ENCODE results near the gene ZDHHC13.
A peak's percentile ranks its signal among the peaks of the same experiment; 100 is the strongest.
"Not testable (repeated sequence)": the region's sequence is repeated elsewhere in the genome, so short reads cannot be mapped to it uniquely, and the experiment has no call there.

Gene ZDHHC13

DNA sequence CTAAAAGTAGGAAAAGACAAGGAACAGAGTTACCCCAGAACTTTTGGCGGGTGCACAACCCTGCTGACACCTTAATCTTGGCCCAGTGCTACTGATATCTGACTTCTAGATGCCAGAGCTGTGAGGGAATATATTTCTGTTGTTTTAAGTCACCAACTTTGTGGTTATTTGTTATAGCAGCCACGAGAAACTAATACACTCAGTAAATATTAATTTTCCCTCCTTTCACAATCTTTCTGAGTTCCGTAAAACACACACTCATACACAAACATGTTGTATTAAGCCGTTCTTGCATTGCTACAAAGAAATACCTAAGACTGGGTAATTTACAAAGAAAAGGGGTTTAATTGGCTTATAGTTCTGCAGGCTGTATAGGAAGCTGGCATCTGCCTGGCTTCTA, 16.1 kb upstream of the ZDHHC13 start:
- no peak for DNase-seq (ENCODE audit: low spot score)

- no peak for DNase-seq (ENCODE audit: low spot score)
Measured at GRCh38 chr11:19101796-19102520, 15.0 kb upstream of the ZDHHC13 start.

- no peak for DNase-seq (ENCODE audit: low spot score)
Measured at GRCh38 chr11:19102521-19102900, 14.5 kb upstream of the ZDHHC13 start.

GRCh38 chr11:19105011-19105410, 12.0 kb upstream of the ZDHHC13 start:
- no peak for DNase-seq (ENCODE audit: low spot score)

DNA sequence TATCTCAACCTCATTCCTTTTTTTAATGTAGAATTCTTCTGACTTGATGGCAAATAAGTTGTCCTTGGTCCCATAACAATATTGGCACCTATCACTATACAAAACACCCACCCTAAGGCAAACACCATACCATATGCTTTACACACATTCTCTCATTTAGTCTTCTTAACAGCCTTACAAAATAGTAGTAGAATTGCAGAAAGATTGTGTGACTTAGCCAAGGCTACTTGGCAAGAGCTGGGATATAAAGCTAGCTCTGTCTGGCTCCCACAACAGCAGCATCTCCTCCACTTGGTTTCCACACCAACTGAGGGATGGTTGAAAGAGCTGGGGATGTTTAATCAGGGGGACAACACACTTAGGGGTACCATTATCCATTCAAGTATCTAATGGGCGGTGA, 9.8 kb upstream of the ZDHHC13 start:
- DNase-seq (ENCODE audit: low spot score), result no peak

DNA sequence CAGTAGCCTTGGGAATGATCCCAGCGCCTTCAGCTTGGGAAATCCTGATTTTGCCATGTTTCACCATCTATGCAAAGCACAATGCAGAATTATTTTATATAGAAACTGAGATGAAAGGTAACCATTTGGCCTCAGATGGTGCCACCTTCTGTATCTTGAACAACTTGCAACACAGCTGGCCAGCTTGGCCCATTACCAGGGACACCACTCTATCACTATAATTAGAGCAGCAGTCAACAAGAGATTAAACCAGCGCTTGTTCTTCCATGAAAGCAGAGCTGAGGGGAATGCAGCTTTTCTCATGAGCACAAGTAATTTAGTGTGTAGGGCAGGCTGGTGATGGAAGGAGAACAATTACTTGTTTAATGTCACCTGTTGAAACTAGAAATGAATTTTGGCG, 6.7 kb upstream of the ZDHHC13 start:
- DNase-seq (ENCODE audit: low spot score), result no peak

DNA sequence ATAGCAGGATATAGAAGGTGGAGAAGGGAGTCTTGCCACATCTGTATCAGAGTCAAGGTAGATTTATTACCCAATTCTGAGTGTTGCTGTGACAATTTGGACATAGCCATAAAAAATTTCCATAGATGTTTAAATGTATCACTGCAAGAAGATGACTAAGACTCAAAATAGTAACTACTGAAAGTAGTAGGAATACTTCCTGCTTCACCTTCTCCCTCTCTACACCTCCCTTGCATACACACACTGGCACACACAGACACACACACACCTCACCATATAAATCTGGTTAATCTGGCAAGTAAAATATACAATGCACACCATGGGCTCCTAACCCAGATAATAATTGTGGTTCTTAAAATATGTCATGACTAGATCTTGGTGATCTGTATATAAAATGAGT, 5.2 kb upstream of the ZDHHC13 start:
- no peak for DNase-seq (ENCODE audit: low spot score)

DNA sequence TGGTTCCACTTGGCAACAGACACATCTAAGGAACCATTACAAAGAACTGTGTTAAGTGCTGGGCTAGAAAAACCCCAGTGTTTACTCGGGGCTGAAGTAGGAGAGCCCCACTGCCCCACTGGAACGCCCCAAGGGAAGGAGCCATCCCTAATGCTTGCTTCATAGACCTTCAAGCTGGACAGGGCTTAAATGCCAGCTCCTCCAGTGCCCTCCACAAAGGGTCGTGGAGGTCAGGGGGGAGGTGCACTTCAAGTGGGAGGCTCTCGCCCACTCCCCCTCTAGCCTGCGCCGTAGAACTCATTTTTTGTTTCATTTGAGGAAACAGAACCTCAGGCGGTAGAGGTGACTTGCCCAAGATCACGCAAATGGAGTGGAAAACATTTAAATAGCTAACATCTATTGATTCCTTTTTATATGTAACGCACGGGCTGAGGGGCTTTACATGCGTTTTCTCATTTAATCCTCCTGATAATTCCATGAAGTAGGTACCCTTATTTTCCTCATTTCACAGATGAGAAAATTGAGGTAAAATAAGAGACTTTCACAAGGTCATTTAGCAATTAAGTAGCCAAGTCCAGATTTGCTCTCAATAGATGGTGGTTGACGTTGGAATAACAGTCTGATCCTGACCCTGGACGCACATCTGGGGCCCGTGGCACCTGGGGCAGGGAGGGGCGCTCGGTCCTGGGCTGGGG, 545 bp upstream of the ZDHHC13 start:
- no peak for DNase-seq (ENCODE audit: low spot score)

DNA sequence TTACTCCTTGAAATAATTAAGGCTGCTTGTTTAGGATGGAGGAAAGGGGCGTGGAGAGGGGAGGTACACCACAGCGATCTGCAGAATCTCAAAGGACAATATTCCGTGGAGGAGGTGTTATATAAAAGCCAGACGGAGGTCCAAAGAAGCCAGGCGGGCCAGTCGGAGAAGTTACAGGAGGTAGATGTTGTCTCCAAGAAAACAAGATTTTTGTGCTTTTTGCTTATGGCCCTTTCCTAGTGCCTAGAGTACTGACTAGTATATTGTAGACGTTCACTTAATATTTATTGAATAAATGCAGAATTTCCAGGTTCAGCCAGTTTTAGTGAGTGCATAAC, 761 bp downstream of the ZDHHC13 start:
- no peak for DNase-seq (ENCODE audit: low spot score)

DNA sequence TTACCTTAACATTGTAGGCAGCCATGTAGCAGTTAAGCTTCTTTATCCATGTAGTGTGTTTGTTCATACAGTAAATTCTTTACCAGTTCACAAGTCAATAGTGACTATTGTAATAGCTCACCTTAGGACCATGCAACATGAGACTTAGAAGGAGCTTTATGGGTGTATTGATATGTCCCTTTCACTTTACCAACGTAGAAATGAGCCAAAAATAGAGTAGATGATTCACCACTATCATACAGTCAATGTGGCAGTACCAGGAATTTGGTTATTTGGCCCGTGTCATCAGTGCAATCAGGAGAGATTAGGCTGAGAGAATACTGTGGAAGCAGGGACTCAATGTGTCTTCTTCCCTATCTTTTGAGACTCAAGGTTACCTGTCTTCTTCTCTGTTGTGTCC, 4.7 kb downstream of the ZDHHC13 start:
- no peak for DNase-seq (ENCODE audit: low spot score)

DNA sequence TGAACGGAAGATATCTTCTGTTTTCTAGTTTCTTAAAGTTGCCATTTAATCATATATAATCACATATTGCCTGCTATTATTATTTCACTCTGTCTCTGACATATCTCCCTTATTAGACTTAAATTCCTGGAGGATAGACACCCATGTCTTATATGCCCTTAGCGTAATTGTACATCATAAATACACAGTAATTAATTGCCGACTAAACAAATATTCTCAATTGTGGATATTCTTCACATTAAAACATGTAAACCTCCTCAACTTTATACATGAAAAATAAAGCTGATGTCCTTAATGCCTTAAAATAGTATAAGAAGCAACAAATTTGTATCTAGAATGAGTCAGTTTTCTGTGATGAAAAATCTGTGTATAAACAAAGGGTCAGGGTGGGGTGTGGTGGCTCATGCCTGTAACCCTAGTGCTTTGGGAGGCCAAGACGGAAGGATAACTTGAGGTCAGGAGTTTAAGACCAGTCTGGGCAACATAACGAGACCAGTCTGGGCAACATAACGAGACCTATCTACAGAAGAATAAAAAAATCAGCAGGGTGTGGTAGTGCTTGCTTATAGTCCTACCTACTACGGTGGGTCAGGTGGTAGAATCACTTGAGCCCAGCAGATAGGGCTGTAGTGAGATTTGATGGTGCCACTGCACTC, 6.1 kb downstream of the ZDHHC13 start:
- DNase-seq (ENCODE audit: low spot score), result no peak

GRCh38 chr11:19126562-19127325, 9.8 kb downstream of the ZDHHC13 start:
- not testable (repeated sequence) for DNase-seq (ENCODE audit: low spot score)

- DNase-seq (ENCODE audit: low spot score), result no peak
Measured at GRCh38 chr11:19134004-19134403, 17.0 kb downstream of the ZDHHC13 start.

DNA sequence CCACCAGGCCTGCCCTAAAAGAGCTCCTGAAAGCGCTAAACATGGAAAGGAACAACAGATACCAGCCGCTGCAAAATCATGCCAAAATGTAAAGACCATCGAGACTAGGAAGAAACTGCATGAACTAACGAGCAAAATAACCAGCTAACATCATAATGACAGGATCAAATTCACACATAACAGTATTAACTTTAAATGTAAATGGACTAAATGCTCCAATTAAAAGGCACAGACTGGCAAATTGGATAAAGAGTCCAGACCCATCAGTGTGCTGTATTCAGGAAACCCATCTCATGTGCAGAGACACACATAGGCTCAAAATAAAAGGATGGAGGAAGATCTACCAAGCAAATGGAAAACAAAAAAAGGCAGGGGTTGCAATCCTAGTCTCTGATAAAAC, 19.9 kb downstream of the ZDHHC13 start:
- not testable (repeated sequence) for DNase-seq (ENCODE audit: low spot score)

DNA sequence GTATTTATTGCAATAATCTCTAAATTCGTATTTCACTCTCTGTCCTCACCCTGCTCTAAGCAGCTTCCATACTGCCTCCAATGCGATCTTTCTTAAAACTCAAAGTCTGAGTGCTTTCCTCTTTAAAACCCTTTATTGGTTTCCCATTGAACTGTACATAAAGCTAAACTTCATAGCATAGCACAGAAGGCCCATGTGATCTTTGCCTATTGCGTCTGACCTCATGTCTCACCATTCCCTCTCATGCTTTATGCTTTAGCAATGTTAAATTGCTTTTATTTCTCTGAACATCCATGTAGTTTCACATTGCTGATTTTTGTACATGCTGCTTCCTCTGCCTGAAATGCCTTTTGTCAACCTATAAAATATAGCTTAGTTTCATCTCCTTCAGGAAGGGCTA, 28.4 kb downstream of the ZDHHC13 start:
- DNase-seq (ENCODE audit: low spot score), result no peak

DNA sequence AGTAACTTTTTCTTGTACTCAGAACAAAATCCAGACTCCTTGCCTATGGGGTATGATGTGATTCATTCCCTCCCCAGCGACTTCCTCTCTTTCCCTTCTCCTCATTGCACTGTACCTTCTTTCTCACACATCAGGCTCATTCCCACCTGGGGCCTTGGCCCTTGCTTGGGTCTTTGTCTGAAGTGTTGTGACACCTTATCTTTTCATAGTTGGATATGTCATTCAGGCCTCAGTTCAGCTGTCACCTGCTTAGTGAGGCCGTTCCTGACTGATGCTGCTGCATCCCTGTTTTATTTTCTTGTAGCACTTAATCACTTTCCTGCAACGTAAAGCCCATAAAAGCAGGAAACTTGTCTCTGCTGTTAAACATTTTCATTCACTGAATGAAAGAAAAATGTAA, 39.9 kb downstream of the ZDHHC13 start:
- DNase-seq (ENCODE audit: low spot score), result no peak

DNA sequence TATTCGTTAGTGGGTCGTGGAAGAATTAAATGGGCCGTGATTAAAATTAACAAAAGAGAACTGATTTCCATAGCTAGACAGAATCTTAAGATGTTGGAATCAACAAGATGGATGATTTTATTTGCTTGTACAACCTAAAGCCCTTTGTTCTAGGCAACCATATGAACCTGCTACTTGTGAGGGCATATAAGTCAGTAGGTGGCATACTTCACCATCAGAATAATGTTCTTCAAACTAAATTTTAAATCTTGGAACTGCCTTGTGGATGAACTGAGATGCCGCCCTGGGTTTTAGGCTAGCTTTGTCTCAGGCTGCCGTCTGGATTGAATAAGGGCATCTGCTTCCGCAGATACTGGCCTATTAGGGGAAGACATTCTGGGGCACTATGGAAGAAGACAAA, 43.9 kb downstream of the ZDHHC13 start:
- no peak for DNase-seq (ENCODE audit: low spot score)

- DNase-seq (ENCODE audit: low spot score), result no peak
Measured at GRCh38 chr11:19161651-19162050, 44.7 kb downstream of the ZDHHC13 start.

DNA sequence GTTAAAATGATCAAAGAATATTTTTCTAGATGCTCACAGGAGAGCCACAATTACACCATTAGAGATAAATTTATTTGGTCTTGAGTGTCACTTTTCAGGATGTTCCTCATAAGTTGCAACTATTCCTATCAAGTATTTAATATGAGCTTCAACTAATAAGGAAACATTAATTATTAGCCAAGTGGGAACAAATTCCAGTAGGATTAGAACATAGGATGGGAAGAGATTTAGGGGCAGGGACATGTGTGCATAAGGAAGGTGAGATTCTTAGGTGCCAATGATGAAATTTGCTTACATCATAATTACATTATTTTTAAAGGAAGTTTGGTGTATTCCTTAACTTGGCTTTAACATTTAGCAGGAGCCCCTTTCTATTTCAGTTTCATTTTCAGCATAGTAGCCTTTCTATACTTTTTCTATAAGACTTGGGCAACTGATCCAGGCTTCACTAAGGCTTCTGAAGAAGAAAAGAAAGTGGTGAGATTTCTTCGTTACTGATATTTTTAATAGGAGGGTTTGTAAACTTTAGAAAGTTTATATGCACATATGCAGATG, 46.1 kb downstream of the ZDHHC13 start:
- no peak for DNase-seq (ENCODE audit: low spot score)

- peak; percentile 61 for DNase-seq (ENCODE audit: low spot score)
Measured at GRCh38 chr11:19163617-19164016, 46.6 kb downstream of the ZDHHC13 start.

GRCh38 chr11:19164230-19164855, 47.4 kb downstream of the ZDHHC13 start:
- no peak for DNase-seq (ENCODE audit: low spot score)

- DNase-seq (ENCODE audit: low spot score), result no peak
Measured at GRCh38 chr11:19164881-19165280, 47.9 kb downstream of the ZDHHC13 start.

All from COLO829 (cell line).